Adrenal gland (tissue), 12 donors: ENCODE data around the gene DOCK10. TPM values are rescaled to one million over a fixed set of nuclear protein-coding genes. Genes with fewer than 3 reads are reported as not detected.

ENCODE experiments used
- DNase-seq, 7 donors: peaks; one replicate each; pipeline ENCODE4 v3.0.0-alpha.2; 2019 to 2020
- H3K27ac ChIP-seq, 5 donors: fragments of 200-600 bp; sonication (generic) in 4 of 5; 1 replicate in 3 of 5; 2 replicates in 2 of 5; pipeline versions ENCODE4 v1.5.1 to v1.8.0; 2016 to 2020; ENCODE audit warnings: mild to moderate bottlenecking in 1 of 5
- H3K27me3 ChIP-seq: fragments of 200-600 bp; 2 replicates; pipeline ENCODE4 v1.8.0; 2021
- H3K36me3 ChIP-seq, 2 donors: fragments of 200-600 bp; replicated peaks in 1 of 2; 1 replicate in 1 of 2; 2 replicates in 1 of 2; pipeline versions ENCODE4 v1.5.1 to v1.8.0; 2018 to 2022
- H3K4me1 ChIP-seq, 2 donors: fragments of 200-600 bp; replicated peaks in 1 of 2; 1 replicate in 1 of 2; 2 replicates in 1 of 2; pipeline versions ENCODE4 v1.5.1 to v1.8.0; 2018 to 2021
- H3K4me3 ChIP-seq, 4 donors: fragments of 200-600 bp; sonication (generic) in 3 of 4; one replicate each; pipeline ENCODE4 v1.5.1; 2016 to 2018
- H3K9me3 ChIP-seq, 3 donors: fragments of 200-600 bp; sonication (generic) in 1 of 3; replicated peaks in 1 of 3; 1 replicate in 2 of 3; 2 replicates in 1 of 3; pipeline versions ENCODE4 v1.5.1 to v1.8.0; 2016 to 2021
- POLR2A ChIP-seq, 2 donors: fragments of 450-650 bp; IDR thresholded peaks; one replicate each; pipeline ENCODE4 v1.6.1; 2017; ENCODE audit warnings: antibody characterized with exemption in 2 of 2, mild to moderate bottlenecking in 2 of 2, moderate library complexity in 1 of 2
- WGBS, 4 donors: extraction: QIAGEN DNeasy Blood & Tissue Kit in 2 of 4; methylation state at CpG; one replicate each; pipeline versions ENCODE4 v1.1.5 to v1.1.7; 2013 to 2017; 5-methylcytosine and 5-hydroxymethylcytosine counted together
- intact Hi-C, 2 donors: fragments of 100-400 bp; cut with DNase I; formaldehyde crosslinking; loops; one replicate each; pipeline versions ENCODE4 v1.14.1 to v1.15.0; 2022 to 2023
- polyA plus RNA-seq, 3 donors: library from polyadenylated mRNA; stranded (reverse); fragments of 200-250 nt in 2 of 3; fragments of 350-450 nt in 1 of 3; fragmentation: Illumina TruSeq in 1 of 3; extraction: RNeasy Lipid Tissue Mini Kit (QIAGEN cat#74804) in 1 of 3; gene quantifications; one replicate each; pipeline ENCODE4 v1.2.3, GENCODE V29; 2013 to 2014
- total RNA-seq, 9 donors: library from RNA; depleted of rRNA in 4 of 9; stranded (reverse); fragments of >200 nt in 4 of 9; fragments of 120-200 nt in 1 of 9; fragmentation: NEBNext Ultra II Directional in 1 of 9; extraction: Animal tissue kit (Norgen Biotek cat#: 25700) in 1 of 9; gene quantifications; one replicate each; pipeline versions ENCODE4 v1.1.0 to v1.2.4, GENCODE V29; 2013 to 2023
- TF ChIP-seq, protein P1 (sequence below), 6 experiments: fragments of 450-650 bp in 4 of 6; fragments of 200-600 bp in 2 of 6; sonication (generic) in 1 of 6; IDR thresholded peaks; 1 replicate in 5 of 6; 2 replicates in 1 of 6; pipeline versions ENCODE4 v1.5.1 to v1.8.0; 2016 to 2021; ENCODE audit warnings: antibody characterized with exemption in 6 of 6, mild to moderate bottlenecking in 2 of 6, moderate library complexity in 1 of 6
- donor health status: healthy with polysubstance abuse.
- donor health status: Bipolar disorder and iron deficiency.
- donor health status: DM: yes; HTN: yes; CAD: no.
- donor health status: DM: no; HTN: no; CAD: no.
- donor health status: DM: no; HTN: no; CAD: no.
- donor health status: DM: yes; HTN: yes; CAD: no.

DOCK10 gene
- total and polyA plus RNA-seq, 12 donors = 6.2 to 40.8 (median 20.0) TPM

DNA sequence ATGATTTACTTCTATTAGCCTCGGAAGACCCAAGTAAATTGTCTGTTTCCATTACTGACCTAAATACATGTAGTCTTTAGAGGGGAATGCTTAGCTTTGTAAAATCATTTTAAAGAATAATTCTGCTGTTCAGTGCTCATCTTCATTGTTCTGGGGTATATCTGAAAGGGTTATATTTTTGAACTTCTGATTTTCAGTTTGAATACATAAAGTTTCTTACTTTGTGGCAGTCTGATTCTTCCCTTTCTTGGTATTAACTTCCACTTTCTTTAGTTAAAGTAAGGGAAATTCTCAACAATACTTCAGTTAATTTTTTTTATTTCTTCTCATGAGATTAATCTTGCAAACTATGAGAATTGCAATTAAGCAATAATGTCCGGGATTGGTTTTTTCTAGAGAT is 148.4 kb downstream of the DOCK10 start:
- intact Hi-C loops = no loop called here
- TF ChIP-seq, protein P1, sequence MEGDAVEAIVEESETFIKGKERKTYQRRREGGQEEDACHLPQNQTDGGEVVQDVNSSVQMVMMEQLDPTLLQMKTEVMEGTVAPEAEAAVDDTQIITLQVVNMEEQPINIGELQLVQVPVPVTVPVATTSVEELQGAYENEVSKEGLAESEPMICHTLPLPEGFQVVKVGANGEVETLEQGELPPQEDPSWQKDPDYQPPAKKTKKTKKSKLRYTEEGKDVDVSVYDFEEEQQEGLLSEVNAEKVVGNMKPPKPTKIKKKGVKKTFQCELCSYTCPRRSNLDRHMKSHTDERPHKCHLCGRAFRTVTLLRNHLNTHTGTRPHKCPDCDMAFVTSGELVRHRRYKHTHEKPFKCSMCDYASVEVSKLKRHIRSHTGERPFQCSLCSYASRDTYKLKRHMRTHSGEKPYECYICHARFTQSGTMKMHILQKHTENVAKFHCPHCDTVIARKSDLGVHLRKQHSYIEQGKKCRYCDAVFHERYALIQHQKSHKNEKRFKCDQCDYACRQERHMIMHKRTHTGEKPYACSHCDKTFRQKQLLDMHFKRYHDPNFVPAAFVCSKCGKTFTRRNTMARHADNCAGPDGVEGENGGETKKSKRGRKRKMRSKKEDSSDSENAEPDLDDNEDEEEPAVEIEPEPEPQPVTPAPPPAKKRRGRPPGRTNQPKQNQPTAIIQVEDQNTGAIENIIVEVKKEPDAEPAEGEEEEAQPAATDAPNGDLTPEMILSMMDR (IDR thresholded peaks at IDR 0.05) = no peak
- no peak for TF ChIP-seq POLR2A (IDR thresholded peaks at IDR 0.05)

DNA sequence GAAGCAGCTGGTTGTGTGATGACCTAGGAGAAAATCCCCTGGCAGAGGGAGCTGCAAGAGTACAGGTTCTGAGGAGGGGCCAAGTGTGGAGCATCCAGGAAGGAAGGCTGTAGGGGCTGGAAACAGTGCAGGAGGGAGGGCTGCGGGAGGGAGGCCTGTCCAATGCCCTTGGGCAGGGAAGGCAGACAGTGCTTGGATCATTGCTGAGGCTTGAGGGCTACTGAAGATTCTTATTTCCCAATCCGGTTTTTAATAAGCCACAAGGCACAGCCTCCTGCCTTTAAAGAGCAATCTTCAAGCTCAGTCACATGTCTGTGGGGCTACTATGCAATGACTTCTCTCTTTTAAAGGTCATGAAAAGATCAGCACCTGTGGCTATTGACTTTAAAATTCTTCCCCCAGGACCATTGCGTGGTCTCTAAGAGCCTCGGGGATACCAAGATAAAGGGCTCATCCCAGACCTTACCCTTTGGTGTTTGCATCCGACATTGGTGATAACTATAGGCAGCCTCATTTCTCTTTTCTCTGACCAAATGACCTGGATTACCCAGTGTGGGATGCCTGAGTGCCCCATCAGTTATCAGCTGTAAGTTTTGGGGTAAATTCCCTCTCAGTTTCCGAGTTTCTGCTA is 149.6 kb downstream of the DOCK10 start:
- WGBS, 4 donors = 72 to 79% (median 78%) methylated on average over 6 of the region's 6 CpGs
- H3K27me3 ChIP-seq = no peaks in the 10 kb centered on the region
- no peaks in the 10 kb centered on the region for H3K4me1 ChIP-seq
- no peak for DNase-seq
- H3K27ac ChIP-seq = no peak overlapping the region
- H3K36me3 ChIP-seq = no peaks in the 10 kb centered on the region
- TF ChIP-seq, protein P1 (IDR thresholded peaks at IDR 0.05) = no peak
- no peak for TF ChIP-seq POLR2A (IDR thresholded peaks at IDR 0.05)
- no peaks in the 10 kb centered on the region for H3K9me3 ChIP-seq
- no peak overlapping the region for H3K4me3 ChIP-seq
- intact Hi-C loops = no loop called here

More for the DNA sequence above, 148.4 kb downstream of the DOCK10 start:
- H3K27me3 ChIP-seq = no peaks in the 10 kb centered on the region
- DNase-seq = no peak
- 73 to 85% (median 80%) methylated on average over 2 of the region's 2 CpGs for WGBS, 4 donors
- no peaks in the 10 kb centered on the region for H3K9me3 ChIP-seq
- no peaks in the 10 kb centered on the region for H3K4me1 ChIP-seq
- H3K27ac ChIP-seq = no peak overlapping the region
- no peak overlapping the region for H3K4me3 ChIP-seq
- no peaks in the 10 kb centered on the region for H3K36me3 ChIP-seq

DNA sequence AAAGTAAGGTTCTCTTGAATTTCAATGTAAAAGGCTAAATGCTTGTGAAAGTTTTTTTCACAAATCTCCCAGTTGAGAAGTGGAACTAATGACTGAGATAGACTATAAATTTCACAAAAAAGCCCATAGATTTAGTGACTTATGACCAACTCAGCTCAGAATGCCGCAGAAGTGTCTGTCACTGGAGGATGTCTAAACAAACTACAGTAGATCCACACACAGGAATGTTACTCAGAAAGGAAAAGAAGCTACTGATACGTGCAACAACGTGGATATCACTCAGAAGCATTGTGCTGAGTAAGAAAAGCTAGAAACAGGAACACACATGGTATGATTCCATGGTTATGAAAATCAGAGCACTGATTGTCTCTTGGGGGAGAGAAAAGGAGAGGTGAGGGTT is 151.9 kb downstream of the DOCK10 start:
- Histone ChIP-seq H3K36me3 (no peaks in the 10 kb centered on the region), H3K27me3 (no peaks in the 10 kb centered on the region), H3K4me1 (no peaks in the 10 kb centered on the region), H3K4me3 (no peak overlapping the region), H3K9me3 (no peaks in the 10 kb centered on the region), H3K27ac (no peak overlapping the region)
- intact Hi-C loops = no loop called here
- DNase-seq = no peak
- TF ChIP-seq, protein P1 (IDR thresholded peaks at IDR 0.05) = no peak
- no peak for TF ChIP-seq POLR2A (IDR thresholded peaks at IDR 0.05)
- WGBS, 4 donors = 65 to 84% (median 71%) methylated on average over 3 of the region's 3 CpGs

DNA sequence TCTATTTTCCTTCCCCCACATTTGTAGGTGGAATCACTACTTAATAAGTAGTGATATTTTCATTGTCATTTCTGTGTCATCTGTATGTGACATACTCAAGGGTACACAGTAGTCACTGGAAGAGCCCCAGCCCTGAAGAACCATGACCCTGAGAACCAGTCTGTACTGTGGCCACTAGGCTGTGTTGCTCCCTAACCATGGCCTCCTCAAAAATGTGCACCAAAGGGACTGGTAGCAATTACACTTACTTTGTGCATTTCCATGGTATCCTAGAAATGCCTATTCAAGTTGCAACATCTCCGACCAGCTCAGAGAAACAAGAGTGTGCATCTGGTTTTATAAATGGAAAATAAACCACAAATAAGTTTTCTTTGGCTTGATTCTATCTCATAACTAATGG is 155.1 kb downstream of the DOCK10 start:
- Histone ChIP-seq H3K36me3 (no peaks in the 10 kb centered on the region), H3K9me3 (no peaks in the 10 kb centered on the region), H3K27ac (no peak overlapping the region), H3K27me3 (no peaks in the 10 kb centered on the region), H3K4me3 (no peak overlapping the region), H3K4me1 (peaks cover 0 to 16% of the 10 kb centered on the region in 2 donors)
- intact Hi-C loops = no loop called here
- DNase-seq = no peak
- TF ChIP-seq, protein P1 (IDR thresholded peaks at IDR 0.05) = peak in 2 of 6 experiments; percentile 2 to 15
- TF ChIP-seq POLR2A (IDR thresholded peaks at IDR 0.05) = no peak
- WGBS, 4 donors = 80 to 97% (median 91%) methylated on average over 1 of the region's 1 CpG
